ENCODE data around the gene VASH2. TPM values are rescaled to one million over a fixed set of nuclear protein-coding genes. Genes with fewer than 3 reads are reported as not detected.
A peak's percentile ranks its signal among the peaks of the same experiment; 100 is the strongest.
"Not testable (repeated sequence)": the region's sequence is repeated elsewhere in the genome, so short reads cannot be mapped to it uniquely, and the experiment has no call there.

Gene VASH2
- polyA plus RNA-seq, 1 donor from 2014 or later: 65.2 TPM

DNA sequence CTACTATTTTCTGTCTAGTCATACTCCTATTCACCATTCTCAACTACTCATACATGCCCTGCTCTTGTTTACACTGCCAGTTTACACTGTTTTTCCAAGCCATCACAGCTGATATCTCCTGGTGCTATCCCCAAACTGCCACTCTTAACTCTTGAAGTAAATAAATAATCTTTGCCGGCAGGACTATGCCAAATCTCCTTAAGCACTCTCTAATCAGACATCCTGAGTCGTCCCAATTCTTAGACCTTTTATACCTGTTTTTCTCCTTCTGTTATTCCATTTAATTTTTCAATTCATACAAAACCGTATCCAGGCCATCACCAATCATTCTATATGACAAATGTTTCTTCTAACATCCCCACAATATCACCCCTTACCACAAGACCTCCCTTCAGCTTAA lies 36.7 kb upstream of the VASH2 start:
- H3K9me2 ChIP-seq (ENCODE audit: insufficient read depth, low read length); H4K20me1 ChIP-seq (ENCODE audit: insufficient read depth); H3K27me3 ChIP-seq (ENCODE audit: insufficient read depth, low read depth, low read length); H3K79me2 ChIP-seq (replicated peaks; ENCODE audit: insufficient read depth, low read length); H3F3A ChIP-seq (ENCODE audit: insufficient read depth, low read length, poor library complexity, severe bottlenecking); H3K4me3 ChIP-seq (ENCODE audit: low read length); H3K9me3 ChIP-seq (ENCODE audit: low read length); H2AFZ ChIP-seq (ENCODE audit: low read depth, low read length); H3K4me2 ChIP-seq (ENCODE audit: low read length); H3K9ac ChIP-seq (ENCODE audit: low read length); H3K36me3 ChIP-seq (ENCODE audit: insufficient read depth, low read length); H3K27ac ChIP-seq (ENCODE audit: low read length): not testable (repeated sequence)

DNA sequence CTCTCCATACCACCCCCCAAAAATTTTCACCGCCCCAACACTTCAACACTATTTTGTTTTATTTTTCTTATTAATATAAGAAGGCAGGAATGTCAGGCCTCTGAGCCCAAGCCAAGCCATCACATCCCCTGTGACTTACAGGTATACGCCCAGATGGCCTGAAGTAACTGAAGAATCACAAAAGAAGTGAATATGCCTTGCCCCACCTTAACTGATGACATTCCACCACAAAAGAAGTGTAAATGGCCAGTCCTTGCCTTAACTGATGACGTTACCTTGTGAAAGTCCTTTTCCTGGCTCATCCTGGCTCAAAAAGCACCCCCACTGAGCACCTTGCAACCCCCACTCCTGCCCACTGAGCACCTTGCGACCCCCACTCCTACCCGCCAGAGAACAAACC lies 36.2 kb upstream of the VASH2 start:
- not testable (repeated sequence) for H3K27me3 ChIP-seq (ENCODE audit: insufficient read depth, low read depth, low read length); H3K79me2 ChIP-seq (replicated peaks; ENCODE audit: insufficient read depth, low read length); H3K9ac ChIP-seq (ENCODE audit: low read length); H3K9me2 ChIP-seq (ENCODE audit: insufficient read depth, low read length); H2AFZ ChIP-seq (ENCODE audit: low read depth, low read length); H3F3A ChIP-seq (ENCODE audit: insufficient read depth, low read length, poor library complexity, severe bottlenecking); H3K36me3 ChIP-seq (ENCODE audit: insufficient read depth, low read length); H3K9me3 ChIP-seq (ENCODE audit: low read length); H3K4me2 ChIP-seq (ENCODE audit: low read length); H4K20me1 ChIP-seq (ENCODE audit: insufficient read depth); H3K4me3 ChIP-seq (ENCODE audit: low read length); H3K27ac ChIP-seq (ENCODE audit: low read length)

DNA sequence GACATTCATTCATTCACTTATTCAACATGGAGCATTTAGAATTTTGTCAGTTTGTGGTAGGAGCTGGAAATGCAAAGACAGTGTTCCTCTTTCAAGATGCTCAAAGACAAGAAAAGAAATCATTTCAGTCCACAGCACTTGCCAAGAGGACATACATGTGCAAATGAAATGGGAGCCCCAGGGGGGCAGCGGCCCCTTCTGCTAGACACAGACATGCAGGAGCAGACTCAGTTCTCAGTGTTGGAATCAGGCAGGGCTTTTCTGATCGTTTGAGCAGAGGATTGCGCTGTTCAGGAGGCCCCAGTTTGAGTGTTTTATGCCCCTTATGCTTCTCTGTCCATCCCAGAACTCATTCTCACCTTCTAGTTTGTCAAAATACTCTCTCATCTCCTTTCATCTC lies 35.6 kb upstream of the VASH2 start:
- Histone ChIP-seq H2AFZ (ENCODE audit: low read depth, low read length) (no peak overlapping the region), H3F3A (ENCODE audit: insufficient read depth, low read length, poor library complexity, severe bottlenecking) (no peaks in the 10 kb centered on the region), H3K27ac (ENCODE audit: low read length) (no peak overlapping the region), H4K20me1 (ENCODE audit: insufficient read depth) (no peaks in the 10 kb centered on the region), H3K27me3 (ENCODE audit: insufficient read depth, low read depth, low read length) (no peaks in the 10 kb centered on the region), H3K36me3 (ENCODE audit: insufficient read depth, low read length) (no peaks in the 10 kb centered on the region), H3K9ac (ENCODE audit: low read length) (no peak overlapping the region), H3K79me2 (replicated peaks; ENCODE audit: insufficient read depth, low read length) (no peaks in the 10 kb centered on the region), H3K9me2 (ENCODE audit: insufficient read depth, low read length) (no peaks in the 10 kb centered on the region), H3K9me3 (ENCODE audit: low read length) (no peaks in the 10 kb centered on the region), H3K4me2 (ENCODE audit: low read length) (no peak overlapping the region), H3K4me3 (ENCODE audit: low read length) (no peak overlapping the region)
- no peak for TF ChIP-seq EP300 (conservative IDR thresholded peaks at IDR 0.05; ENCODE audit: poor library complexity, severe bottlenecking)
- TF ChIP-seq POLR2AphosphoS5 (IDR thresholded peaks at IDR 0.05): no peak
- no peak for TF ChIP-seq RAD21 (conservative IDR thresholded peaks at IDR 0.05)
- TF ChIP-seq EZH2 (IDR thresholded peaks at IDR 0.05; ENCODE audit: borderline replicate concordance, insufficient read depth, low read length, poor library complexity, severe bottlenecking): no peak
- TF ChIP-seq, protein P1, sequence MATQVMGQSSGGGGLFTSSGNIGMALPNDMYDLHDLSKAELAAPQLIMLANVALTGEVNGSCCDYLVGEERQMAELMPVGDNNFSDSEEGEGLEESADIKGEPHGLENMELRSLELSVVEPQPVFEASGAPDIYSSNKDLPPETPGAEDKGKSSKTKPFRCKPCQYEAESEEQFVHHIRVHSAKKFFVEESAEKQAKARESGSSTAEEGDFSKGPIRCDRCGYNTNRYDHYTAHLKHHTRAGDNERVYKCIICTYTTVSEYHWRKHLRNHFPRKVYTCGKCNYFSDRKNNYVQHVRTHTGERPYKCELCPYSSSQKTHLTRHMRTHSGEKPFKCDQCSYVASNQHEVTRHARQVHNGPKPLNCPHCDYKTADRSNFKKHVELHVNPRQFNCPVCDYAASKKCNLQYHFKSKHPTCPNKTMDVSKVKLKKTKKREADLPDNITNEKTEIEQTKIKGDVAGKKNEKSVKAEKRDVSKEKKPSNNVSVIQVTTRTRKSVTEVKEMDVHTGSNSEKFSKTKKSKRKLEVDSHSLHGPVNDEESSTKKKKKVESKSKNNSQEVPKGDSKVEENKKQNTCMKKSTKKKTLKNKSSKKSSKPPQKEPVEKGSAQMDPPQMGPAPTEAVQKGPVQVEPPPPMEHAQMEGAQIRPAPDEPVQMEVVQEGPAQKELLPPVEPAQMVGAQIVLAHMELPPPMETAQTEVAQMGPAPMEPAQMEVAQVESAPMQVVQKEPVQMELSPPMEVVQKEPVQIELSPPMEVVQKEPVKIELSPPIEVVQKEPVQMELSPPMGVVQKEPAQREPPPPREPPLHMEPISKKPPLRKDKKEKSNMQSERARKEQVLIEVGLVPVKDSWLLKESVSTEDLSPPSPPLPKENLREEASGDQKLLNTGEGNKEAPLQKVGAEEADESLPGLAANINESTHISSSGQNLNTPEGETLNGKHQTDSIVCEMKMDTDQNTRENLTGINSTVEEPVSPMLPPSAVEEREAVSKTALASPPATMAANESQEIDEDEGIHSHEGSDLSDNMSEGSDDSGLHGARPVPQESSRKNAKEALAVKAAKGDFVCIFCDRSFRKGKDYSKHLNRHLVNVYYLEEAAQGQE (IDR thresholded peaks at IDR 0.05; ENCODE audit: borderline replicate concordance): no peak

DNA sequence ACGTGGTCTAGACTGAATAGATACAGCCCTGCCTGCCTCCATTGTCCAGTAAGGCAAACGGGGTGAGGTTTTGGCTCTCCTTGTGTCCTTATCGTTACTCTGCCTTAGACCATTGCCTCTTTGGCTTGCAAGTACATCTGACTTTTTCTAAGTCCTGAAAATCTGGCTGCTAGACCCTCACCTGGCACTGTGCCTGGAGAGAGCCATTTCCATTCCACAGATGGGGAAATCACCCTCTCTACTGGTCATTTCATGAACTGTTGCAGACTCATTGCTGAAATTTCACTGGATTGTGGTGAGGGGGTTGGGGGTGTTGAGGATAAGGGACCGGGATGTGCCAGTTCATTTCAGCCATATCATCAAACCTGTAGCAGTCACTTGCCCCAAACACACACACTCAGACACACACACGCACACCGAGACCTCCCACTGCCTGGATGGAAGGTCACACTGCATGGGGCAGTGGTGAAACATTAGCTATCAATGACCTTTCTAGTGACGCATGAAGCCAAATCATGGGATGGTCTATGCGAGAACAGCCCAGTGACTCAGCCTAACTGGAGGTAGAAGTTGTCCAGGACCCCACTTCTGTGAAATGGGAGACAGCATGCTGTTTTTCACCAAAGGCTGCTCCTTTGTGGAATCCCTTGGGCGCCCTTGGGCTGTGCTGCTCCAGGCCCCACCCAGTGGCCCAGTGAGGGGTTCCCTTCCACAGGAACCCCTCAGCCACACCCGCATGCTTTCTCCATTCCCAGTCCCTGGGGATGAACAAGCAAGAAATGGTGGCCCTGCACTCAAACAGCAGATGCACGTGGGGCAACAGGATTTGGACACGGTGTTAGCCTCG lies 34.9 kb upstream of the VASH2 start:
- no peaks in the 10 kb centered on the region for H3K27me3 ChIP-seq (ENCODE audit: insufficient read depth, low read depth, low read length)
- H3F3A ChIP-seq (ENCODE audit: insufficient read depth, low read length, poor library complexity, severe bottlenecking): no peaks in the 10 kb centered on the region
- no peak for TF ChIP-seq EP300 (conservative IDR thresholded peaks at IDR 0.05; ENCODE audit: poor library complexity, severe bottlenecking)
- no peak for TF ChIP-seq TAF1 (IDR thresholded peaks at IDR 0.05; ENCODE audit: low read depth)
- TF ChIP-seq, protein P2, sequence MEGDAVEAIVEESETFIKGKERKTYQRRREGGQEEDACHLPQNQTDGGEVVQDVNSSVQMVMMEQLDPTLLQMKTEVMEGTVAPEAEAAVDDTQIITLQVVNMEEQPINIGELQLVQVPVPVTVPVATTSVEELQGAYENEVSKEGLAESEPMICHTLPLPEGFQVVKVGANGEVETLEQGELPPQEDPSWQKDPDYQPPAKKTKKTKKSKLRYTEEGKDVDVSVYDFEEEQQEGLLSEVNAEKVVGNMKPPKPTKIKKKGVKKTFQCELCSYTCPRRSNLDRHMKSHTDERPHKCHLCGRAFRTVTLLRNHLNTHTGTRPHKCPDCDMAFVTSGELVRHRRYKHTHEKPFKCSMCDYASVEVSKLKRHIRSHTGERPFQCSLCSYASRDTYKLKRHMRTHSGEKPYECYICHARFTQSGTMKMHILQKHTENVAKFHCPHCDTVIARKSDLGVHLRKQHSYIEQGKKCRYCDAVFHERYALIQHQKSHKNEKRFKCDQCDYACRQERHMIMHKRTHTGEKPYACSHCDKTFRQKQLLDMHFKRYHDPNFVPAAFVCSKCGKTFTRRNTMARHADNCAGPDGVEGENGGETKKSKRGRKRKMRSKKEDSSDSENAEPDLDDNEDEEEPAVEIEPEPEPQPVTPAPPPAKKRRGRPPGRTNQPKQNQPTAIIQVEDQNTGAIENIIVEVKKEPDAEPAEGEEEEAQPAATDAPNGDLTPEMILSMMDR (IDR thresholded peaks at IDR 0.05; ENCODE audit: poor library complexity, severe bottlenecking): peak; percentile 32
- no peak for TF ChIP-seq MXI1 (conservative IDR thresholded peaks at IDR 0.05; ENCODE audit: poor library complexity, severe bottlenecking)
- TF ChIP-seq RAD21 (conservative IDR thresholded peaks at IDR 0.05): no peak
- H3K79me2 ChIP-seq (replicated peaks; ENCODE audit: insufficient read depth, low read length): no peaks in the 10 kb centered on the region
- H3K9ac ChIP-seq (ENCODE audit: low read length): no peak overlapping the region
- no peaks in the 10 kb centered on the region for H3K9me3 ChIP-seq (ENCODE audit: low read length)
- H3K9me2 ChIP-seq (ENCODE audit: insufficient read depth, low read length): no peaks in the 10 kb centered on the region
- no peaks in the 10 kb centered on the region for H4K20me1 ChIP-seq (ENCODE audit: insufficient read depth)
- no peak overlapping the region for H2AFZ ChIP-seq (ENCODE audit: low read depth, low read length)
- no peak overlapping the region for H3K4me3 ChIP-seq (ENCODE audit: low read length)
- no peak overlapping the region for H3K27ac ChIP-seq (ENCODE audit: low read length)
- H3K4me2 ChIP-seq (ENCODE audit: low read length): no peak overlapping the region
- H3K36me3 ChIP-seq (ENCODE audit: insufficient read depth, low read length): no peaks in the 10 kb centered on the region
